HG02885 (cell line): ENCODE data around the gene SPAG6.
A peak's percentile ranks its signal among the peaks of the same experiment; 100 is the strongest.

Experiments
- ATAC-seq: cut with Tn5 transposase; IDR thresholded peaks from one replicate; pipeline ENCODE4 v1.9.1; 2021; ENCODE audit warnings: mild to moderate bottlenecking; ENCODE audit not compliant: unreplicated experiment, poor library complexity

SPAG6 gene

DNA sequence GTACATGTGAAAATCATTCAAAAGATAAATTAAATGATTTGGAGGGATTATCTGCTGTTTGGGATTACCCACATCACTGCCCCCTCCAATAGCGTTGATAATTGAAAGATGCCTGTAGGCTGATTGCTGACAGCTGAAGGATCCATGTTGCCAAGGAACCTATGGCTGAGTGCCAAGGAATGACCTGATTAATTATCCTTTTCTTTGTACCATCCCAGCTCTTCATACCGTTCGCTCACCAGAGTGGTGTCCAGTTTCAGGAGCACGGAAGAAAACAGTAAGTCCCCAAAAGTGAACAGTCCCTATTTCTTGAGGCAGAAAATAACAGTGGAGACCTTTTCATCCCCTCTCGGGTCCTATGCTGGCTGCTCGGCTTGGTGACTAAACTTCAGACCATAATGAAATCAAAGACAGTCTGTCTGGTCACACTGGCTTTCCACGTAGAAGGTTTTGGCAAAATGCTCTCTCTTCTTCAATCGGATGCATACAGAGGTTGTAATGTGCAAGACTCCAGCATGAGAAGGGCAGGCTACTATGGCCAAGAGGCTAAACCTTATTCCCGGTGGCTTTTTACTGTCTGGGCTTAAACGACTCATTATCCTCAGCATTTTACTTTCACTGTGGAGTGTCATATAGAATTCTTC is 108.8 kb downstream of the SPAG6 start:
- no peak for ATAC-seq

DNA sequence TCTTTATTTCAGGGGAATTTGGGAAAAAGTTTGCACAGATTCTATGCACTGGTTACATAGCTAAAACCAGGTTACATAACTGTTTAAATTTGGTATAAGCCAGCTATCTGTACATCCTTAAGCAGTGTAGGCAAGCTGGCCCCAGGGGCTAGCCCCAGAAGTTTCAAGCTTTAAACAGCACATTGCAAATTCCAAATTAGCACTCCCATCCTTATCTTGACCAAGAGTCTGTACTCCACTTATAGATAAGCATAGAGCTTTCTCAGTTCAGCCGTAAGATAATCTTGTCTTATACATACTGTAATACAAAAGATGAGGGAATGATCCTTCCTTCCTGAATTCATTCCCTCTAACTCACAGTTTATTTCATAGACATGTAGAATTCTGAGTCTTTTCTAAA is 109.3 kb downstream of the SPAG6 start:
- ATAC-seq, result peak; percentile 21

DNA sequence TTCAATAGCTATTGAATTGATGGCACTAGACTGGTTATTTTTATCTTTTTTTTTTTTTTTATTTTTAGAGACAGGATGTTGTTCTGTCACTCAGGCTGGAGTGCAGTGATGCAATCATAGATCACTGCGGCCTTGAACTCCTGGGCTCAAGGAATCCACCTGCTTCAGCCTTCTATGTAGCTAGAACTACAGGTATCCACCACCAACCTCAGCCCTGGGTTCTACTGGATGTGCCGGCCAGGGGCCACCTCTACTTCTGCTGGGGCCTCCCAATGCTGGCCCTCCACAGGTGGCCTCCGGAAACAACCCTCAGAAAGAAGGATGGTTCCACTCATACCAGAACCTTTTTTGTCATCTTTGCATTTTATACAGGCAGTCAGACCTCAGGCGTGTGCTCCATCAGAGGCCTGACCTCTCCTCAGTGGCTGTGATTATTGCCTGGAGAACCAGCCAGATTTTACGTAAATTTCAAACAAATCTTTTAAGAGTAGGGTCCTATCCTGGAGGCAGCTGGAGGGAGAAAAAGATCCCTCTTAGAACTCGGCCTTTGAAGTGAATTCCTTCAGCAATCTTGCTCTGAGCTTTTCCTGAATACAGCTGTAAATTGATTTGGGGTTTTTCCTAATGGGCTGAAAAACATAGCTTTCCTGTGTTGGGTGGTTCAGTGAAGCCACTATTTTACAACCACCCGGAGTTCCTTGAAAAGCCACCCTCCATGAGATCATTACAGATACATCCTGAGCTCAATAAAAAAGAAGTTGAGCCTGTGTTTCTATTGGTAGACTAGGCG is 110.0 kb downstream of the SPAG6 start:
- ATAC-seq, result peak; percentile 70

DNA sequence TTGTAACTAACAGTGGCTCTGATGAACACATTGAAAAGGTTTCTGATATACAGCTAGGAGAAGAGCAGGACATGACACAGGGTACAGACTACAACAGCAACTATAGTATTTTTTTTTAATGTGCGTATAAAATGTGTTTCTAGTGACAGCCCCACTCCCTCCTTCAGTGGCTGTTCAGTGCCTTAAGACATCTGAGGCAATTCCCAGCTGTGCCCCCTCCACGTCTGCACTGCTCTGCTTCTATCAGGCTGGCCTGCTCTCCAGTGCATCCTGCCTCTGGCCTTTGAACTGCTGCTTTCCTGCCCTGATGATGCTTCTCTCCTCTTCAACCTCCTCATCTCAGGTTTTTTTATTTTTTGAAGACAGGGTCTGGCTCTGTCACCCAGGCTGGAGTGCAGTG is 111.2 kb downstream of the SPAG6 start:
- ATAC-seq, result no peak

DNA sequence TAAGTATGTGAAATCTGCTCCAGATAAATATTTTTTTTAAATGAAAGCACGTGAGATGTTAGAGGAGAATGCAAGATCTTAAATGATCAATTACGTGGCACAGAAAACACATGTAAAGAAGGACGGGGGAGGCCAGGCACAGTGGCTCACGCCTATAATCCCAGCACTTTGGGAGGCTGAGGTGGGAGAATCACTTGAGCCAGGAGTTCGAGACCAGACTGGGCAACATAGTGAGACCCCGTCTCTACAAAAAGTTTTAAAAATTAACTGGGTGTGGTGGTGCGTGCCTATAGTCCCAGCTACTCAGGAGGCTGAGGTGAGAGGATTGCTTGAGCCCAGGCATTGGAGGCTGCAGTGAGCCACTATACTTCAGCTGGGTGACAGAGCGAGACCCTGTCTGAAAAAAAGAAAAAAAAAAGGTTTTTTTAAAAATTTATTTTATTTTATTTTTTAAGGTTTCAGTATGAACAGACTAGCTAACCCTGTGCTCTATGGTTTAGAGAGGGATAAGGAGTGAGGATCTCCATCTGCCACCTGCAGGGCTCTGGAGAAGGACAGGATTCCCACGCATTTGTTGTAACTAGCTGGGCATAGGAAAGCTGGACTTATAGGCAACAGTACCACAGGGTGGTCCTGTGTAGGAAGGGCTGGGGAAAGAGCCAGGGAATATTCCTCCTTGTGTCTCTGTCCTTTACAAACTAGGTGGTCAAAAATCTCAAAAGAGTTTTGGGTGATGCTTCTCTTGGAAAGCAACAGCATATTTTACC is 113.2 kb downstream of the SPAG6 start:
- ATAC-seq, result no peak

DNA sequence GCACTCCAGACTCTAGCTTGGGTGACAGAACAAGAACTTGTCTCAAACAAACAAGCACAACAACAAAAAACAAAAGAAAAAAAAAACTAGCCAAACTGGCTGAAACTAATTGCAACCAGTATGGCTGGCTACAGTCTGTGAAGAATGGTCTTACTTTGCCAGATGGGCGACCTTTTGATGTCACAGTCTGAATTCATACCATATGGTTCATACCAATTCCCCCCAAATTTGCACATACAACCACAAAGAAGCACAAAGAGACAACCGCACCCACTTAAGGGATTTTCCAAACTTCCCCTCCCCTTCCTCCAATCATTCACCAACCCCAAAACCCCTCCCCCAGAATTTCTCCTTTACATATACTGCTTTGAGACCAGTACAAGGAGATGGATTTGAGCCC is 114.2 kb downstream of the SPAG6 start:
- no peak for ATAC-seq

DNA sequence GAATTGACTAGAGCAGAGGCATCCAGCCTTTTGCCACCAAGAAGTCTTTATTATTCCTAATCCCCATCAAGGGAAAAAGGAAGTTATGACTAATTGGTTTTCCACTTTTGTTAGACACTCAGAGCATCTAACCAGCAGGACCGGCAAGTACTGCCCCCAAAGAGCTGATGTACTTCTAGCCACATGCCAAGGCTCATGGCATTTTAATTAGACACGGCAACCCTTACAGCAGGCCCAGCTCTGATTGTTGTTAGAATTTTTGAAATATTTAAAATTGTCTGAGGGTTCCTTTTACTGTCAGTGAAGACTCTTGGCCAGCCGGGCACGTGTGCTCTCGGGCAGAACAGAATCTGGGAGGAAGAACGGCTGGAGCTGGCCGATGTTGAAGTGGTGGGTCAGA is 114.8 kb downstream of the SPAG6 start:
- no peak for ATAC-seq

DNA sequence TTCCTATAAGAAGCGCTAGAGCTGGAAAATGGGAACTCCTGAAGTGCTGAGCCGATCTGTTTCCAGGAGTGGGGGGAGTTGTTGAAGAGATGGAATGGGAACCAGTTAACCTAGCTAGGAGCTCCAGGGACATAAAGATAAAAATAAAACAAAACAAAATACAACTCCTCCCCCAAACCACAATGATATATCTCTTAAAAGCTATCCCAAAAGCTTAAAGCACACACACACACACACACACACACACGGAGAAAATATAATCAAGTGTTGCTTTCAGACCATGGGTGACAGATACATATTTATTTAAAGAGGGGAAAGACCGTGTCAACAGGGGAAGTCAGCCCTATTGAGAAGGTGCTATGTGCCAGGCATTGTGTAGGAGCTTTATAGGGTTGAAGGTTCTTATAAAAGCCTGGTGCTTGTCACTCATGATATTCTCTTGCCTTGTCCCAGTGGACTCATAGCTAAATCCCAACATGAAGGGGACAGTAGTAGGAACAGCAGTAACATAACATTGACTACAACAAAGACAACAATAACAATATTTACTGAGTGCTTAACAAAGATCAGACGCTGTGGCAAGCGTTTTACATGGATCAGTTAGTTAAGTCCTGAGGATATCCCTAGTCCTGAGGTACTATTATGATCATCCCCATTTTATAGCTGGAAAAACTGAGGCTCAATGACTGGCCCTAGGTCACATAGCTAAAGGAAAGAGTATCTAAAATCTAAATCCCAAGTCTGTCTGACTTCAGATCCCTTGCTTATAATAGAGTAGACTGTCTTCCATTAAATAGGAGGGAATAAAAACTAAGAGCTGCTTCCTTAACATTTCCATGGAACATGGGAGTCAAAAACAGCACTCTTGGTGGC is 115.5 kb downstream of the SPAG6 start:
- ATAC-seq, result no peak

DNA sequence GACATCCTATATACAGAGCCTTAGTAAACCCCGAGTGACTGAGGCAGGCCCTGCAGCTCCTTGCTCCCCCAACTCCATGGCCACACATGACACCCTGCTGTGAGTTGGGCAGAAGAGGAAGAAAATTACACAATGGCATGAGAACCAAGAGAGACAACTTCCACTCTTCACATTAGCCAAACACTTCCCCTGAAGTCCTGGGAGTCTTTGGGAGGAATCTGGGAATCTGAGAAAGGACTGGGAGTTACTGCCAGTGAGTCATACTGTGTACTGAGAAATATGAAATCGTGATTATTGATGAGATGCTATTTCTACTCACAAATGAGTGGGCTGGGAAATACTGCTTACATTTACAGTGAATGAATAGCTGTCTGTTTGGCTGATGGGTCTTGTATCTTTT is 116.6 kb downstream of the SPAG6 start:
- no peak for ATAC-seq

DNA sequence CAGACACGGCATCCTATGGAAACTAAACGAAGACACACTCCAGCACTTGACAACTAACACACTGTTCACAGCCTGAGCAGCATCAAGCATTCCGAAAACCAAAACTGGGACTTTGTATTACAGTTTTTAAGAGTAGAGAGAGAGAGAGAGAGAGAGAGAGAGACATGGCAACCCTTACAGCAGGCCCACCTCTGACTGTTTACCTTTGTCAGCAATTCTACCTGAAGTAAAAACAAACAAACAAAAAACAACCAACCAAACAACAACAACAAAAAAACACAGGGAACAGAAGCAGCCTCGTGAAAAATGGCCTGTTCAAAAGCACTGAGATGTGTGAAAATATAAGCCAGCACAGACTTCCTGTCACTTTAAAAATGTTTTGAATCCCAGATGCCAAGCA is 118.0 kb downstream of the SPAG6 start:
- no peak for ATAC-seq

DNA sequence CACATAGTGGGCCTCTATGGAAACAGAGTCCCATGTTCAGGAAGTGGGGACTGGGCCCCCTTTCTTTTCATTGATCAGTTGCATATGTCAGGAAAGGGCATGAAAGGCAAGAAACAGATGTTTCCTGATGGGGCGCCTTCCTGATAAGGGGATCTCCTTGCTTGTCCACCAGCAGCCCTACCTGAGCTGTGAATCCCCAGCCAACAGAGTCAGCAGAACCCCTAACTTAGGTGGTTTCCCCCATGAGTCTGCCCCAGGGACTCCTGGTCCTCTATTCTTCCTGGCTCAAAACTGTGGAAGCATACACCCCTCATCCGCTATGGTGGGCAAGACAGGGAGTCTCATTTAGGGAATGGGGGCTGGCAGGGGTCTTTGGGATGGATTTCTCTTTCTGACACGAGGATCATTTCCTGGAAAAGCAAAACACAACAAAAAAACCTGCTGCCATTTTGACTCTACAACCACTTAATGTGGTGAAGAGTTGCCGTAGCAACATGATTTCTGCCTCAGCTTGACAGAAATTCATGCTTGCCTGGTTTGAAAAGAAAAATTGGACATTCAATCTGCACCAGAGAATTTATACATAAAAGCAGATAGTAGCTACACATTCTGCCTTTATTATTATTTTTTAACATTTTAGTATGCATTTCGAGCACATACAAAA is 119.8 kb downstream of the SPAG6 start:
- no peak for ATAC-seq

DNA sequence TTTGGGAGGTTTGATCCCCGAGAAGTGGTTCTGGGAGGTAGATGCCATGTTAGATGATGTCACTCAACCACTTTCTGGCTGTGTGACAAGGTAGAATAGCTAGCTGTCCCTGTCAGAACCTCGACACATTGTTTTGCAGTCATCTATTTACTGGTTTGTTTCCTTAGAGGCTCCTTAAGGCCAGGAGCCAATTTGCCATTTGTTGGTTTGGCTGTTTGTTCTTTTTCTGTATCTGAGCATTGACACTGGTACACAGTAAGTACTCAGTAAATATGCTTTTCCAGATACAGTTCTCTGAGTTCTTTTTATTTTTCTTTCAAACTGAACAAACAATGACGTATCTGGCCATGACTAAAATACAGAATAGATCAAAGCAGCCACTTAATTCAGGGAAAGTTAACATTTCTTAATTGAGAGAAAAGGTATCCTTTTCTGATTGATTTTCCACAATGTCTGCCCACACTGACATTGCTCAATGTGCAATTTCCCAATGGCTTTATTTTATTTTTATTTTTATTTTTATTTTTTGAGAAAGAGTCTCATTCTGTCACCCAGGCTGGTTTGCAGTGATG is 121.6 kb downstream of the SPAG6 start:
- no peak for ATAC-seq
